NCI-H2107 treated with DMSO at 0.1 percent for 48 hours (cell line): ENCODE results near the gene SOX18.

Experiments used
- DNase-seq: peaks from one replicate; lab custom pipeline; 2025; ENCODE audit not compliant: unreplicated experiment; lab: John Stamatoyannopoulos, UW

SOX18 gene

DNA sequence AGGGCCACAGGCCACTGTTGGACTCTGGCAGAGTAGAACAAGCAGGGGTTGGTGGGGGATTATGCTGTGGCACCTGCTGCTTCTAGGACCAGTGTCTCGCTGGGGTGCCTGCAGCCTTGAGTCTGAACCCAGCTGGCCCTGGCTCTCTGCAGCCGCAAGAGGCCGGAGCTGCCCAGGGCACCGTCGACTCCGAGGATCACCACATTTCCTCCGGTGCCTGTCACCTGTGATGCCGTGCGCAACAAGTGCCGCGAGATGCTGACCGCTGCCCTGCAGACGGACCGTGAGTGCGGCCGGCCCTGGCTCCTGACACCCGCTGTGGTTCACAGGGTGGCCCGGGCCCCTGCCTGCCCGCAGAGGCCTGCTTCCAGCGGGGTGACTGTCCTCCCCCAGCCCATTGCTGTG lies 19.8 kb upstream of the SOX18 start:
- DNase-seq: no peak

DNA sequence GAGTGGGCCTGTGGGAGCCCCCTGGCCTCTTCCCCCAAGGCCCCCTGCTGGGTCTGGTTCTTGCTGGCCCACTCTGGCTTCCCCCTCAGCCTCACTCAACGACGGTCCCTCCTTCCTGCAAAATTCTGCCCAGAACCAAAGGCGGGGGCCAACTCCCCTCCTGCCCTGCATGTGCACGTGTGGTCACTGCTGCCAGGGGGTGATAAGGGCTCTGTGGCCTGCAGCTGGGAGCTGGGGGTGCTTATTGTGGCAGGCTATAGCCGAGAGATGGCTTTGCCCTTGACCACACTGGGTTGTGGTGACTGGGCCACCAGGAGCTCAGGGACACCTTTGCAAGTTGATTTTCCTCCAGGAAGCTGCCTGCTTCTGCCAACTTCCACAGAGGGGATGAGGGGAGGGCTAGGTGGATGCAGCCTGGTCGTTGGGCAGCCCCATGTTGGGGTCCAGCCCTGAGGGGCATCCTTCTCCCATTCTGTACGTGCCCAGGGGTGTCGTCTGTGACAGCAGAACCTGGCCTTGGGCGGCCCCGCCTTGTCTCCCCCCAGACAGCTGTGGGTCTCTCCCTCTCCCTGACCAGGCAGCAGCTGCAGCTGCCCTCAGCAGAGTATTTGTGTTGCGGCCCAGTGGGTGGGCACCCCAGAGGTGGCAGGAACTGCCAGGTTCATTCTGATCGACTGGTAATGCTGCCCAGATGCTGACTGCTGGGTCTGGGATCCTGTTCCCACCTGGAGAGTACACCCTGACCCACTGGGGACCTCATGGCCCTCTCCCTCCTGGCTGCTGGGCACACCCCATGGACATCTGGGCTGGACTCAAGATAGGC lies 19.2 kb upstream of the SOX18 start:
- DNase-seq: no peak

DNA sequence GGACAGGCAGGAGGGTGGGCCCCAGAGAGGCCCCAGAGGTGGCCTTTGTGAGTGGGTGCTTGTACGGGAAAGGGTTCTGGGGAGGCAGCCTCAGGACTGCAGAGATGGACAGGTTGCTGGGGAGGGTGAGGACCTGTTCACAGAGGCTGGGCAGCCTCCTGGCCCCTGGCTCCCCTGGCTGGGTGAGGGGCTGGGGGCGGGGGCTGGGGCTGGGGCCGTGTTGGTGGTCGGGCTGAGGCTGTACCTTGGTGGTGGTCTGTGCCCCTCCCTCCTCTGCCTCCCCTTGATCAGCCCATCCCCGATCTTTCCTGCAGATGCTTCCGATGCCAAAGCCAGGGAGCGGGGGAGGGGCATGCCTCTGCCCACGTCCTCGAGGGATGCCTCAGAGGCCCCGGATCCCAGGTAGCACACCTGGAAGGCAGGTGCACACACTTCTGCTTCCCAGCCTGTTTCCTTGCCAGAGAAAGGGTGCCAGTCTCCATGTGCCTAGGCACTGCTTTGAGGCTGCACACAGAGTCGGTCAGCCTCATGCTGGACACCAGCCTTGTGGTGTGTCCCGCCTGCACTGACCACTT lies 18.4 kb upstream of the SOX18 start:
- no peak for DNase-seq

DNA sequence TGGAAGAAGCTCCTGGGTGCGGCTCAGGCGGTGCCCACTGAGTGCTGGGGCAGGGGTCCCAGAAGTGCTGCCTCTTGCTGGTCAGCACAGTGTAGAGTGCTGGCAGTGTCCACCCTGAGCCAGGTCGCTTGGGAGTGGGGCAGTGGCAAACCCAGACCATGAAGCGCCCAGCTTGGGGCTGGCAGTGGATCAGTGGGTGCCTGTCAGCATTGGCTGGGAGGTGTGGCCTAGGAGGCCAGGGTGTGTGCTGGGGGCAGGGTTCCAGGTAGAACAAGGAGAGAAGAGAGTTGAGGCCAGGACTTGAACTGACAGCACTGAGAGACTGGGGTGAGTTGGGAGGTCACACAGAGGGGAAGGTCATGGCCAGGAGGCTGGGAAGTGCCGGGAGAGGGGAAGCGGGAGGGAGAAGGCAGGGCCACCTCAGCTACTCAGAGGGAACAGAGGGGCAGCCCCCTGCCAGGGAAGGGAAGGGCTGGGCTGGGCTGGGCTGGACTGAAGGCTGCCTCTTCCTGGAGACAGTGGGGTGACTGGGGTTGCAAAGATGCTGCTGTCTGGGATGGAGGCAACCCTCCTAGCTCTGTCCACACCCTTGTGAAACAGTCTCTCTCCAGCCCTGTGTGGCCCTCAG lies 17.7 kb upstream of the SOX18 start:
- no peak for DNase-seq

DNA sequence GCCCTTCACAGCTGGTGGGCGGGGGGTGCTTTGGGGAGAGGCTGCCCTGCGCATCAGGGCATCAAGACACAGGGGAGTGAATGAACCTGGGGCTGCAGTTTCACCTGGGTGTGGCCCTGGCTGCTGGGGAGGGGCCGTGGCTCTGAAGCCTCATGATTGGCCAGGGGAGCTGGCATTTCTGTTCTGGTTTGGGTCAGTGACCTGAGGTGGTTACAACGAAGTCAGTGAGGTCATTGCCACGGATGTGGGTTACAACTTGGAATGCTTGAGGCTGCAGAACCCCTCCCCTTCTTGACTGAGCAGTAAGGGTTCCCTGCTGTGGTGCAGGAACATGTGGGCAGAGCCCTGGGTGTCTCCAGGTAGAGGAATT lies 16.5 kb upstream of the SOX18 start:
- no peak for DNase-seq

DNA sequence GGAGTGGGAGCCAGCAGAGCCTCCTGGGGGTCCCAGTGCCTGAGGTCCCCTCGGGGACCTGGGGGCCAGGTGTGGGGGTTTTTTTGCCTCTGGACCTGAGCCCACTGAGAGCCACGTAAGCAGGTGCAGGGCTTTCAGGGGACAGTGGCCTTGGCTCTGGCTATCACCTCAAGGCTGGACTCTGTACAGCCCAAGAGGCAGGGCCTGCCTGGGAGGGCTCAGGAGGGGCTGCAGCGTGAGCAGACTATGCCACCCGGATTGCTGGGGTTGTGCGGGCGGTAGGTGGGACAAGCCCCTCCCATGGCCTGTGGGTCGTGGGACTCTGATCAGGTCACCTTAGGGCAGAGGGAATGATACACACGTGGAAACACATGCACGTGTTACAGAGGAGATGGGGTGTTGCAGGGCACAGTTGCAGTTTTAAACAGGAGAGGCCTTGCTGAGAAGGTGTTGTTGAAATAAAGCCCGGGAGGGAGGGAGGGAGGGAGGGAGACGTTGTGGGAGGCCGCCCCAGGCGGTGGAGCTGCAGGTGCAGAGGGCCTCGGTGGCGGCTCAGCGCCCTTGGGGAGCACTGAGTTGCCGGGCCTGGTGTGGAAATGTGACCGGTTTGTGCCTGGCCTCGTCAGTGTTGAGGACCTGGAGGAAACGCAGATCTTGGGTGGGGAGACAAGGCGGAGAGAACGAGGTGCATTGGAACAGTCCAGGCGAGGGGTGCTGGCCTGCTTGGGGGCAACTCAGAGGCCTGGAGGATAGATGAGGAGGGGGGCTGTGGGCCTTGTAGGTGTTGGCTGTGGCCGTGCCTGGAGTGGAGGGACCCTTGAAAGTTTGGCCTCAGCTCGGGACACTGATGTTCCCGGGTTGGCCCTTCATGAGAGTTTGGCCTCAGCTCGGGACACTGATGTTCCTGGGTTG lies 15.9 kb upstream of the SOX18 start:
- DNase-seq: peak; percentile 58

DNA sequence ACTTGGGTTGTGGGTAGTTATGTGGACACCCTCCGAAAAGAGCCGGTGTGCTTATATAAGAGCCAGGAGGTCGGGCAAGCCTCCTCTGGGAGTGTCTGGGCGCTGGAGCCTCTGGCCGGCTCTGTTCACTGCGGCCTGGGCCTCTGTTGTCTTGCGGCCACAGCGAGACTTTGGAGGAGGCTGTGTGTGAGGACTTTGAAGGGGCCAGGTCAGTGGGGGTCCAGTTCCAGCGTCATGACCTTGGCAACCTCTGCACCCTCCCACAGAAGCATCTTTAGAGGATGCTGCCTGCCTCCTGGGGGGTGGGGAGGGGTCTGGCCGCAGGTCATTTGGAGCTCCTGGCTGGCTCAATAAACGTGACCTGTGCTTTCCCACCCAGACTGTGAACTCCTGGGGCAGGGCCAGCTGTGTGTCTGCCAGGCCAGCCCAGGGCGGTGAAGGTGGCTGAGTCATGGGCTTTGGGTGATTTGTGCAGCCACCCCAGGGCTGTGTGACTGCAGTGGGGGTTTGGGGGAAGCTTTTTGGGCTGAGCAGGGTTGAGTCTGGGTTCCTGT lies 14.8 kb upstream of the SOX18 start:
- no peak for DNase-seq

DNA sequence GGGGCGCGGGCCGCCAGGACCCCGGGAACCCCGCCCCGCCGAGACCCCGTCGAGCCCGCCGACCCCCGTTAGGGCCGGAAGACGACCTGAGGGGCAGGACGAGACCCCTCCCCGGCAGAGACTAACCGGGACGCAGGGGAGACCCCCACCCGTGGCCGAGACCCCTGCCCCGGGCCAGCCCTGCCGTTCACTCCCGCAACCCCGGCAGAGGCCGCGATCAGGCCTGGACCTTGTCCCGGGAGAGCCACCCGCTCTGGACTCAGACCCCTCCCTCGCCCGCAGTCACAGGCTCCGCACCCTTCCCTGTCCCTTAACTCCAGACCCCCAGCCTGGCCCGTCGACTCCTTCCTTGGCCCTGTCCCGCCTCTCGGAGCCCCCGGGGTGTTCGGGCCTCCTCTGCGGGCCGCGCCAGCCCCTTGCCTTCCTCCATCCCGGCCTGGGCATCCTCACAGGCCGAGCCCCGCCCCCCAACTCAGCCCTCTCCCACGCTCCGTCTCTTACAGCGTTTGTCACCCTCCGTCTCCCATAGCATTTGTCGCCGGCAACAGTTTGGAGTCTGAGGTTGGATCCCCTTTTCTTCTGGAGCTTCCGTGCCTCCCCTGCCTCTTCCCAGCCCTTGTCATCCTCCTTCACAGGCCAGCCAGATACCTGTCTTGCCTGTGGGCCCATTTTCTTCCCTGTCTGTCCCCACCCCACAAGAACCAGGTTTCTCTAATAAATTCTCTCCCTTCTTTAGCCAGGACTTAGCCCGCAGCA lies 14.1 kb upstream of the SOX18 start:
- no peak for DNase-seq

DNA sequence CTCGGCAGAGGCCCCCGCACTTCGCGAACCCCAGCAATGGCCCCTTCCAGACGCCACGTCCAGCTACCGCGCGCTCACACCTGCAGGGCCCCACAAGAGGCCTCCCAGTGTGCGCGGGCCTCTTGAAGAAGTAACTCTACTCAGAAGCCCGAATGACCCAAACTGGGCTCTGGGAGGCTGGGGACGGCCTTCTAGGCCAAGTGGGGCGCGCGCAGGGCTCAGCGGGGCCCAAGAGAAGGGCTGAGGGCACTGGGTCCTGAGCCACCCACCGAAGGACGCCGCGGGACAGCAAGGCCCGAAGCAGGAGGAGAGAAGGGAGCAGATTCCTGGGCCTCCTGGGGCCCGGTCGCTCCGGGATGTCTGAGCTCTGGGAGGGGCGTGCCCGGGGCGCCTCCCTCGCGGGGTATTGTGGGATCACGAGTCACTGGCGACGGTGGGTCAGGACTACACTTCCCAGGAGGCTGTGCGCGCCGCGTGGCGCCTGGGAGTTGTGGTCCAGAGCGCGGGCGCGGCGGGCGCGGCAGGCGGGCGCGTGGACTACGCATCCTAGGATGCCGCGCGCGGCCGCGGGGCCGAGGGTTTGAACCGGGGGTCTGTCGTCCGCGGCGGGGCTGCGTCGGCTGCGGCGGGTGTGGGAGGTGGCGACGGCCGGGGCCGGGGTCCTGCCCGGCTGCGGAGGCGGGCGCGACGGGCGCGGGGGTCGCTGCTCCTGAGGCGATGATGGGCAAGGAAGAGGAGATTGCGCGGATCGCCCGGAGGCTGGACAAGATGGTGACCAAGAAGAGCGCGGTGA lies 13.4 kb upstream of the SOX18 start, which contains the start of gene TCEA2:
TSS of gene TCEA2 (plus strand) at position 603 of the 793 bp plus-strand sequence. CDS start at position 718, 115 bp downstream.
- peak; percentile 83 for DNase-seq

DNA sequence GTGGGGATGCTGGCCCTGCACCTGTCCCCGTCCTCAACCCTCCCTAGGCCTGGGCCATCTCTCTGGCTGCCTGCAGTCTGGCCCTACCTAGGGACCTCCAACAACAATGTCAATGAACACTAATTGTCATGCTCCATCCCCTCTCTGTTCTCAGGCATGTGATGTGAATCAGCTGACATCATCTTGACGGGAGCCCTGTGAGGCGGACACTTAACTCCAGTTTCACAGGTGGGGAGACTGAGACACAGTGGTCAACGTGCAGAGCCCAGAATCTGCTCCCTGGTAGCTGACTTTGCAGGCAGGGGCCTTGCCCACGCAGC lies 12.8 kb upstream of the SOX18 start:
- no peak for DNase-seq

DNA sequence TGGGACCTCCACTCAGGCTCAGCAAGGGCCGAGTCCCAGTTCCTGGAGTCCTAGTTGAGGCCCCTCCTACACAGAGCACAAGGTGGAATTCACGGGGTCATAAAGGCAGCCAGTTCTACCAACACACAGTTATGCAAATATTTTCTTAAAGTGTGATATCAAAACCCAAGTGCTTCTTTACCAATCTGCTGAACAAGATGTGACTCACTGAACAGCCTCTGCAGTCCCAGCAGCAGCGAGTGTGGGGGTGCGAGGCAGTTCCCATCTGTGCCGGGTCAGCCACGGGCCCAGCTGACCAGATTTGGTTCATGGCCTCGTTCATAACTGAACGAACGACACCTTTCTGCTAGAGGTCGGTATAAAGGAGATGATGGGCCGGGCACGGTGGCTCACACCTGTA lies 9.1 kb upstream of the SOX18 start:
- DNase-seq: no peak

DNA sequence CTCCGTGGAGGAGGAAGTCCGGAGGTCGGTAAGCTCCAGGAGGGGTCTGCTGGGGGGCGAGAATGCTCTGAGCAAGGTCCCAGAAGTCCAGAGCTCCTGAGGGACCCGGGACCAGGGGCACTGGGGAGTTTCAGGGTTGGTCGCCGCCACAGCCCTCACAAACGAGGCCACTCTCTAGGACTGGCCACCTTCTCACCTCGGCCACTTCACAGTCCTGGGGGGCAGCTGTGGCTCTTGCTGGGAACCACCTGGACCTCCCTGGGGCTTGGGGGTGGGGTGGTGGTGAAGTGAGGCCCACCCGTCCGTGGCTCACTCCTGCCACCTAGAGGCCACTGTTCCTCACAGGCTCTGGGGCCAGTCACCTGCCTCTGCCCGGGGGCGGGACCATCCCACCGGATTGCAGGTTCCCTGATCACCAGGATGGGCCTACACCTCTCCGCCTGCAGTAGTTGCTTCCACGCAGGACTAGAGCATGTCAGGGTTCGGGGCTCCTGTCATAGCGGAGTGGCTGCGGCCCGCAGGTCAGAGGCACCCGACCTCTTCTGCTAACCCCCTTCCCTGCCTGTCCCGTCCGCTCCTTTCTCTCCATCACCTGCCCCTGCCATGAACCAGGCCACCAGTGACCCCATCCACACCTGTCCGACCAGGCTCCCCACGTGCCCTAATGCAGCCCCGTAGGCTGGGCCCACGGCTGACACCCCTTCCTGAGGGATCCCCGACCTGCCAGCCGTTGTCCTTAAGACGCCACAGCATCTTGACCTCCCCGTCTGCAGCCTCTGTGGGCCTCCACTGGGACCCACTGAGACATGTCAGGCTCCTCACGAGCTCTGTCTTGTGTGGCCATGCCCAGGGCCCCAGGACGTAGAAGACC lies 8.4 kb upstream of the SOX18 start:
- peak; percentile 57 for DNase-seq

DNA sequence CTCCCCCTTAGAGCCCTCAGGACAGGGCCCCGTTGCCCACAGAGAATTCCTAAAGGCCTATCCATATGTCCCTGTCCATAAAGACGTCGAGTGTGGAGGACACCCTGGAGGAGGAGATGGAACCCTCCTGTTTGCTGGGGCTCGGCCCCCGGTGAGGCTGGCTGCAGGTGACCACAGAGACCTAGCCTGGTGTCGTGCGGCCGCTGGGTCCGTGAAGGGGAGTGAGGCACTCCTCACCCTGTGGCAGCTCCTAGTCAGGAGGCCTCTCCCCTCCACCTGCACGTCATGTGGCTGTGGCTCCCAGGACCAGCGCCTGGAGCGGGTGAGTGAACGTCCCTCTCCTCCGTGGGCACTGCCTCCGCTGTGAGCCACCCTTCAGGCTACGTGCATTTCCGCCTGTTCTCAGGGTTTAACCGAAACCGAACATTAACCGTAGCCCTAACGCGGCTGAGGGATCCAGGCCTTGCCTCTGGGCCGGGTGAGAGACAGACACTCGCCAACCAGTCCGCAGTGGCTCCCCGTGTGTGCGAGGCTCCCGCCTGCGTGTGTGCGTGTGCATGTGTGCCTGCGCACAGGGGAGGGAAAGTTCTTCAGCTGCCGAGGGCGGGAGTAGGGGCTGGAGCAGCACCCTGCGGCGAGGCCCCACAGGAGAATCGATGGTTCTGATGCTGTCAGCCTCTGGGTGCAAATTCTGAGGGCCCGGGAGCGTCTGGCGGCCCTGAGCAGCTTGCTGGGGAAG lies 7.6 kb upstream of the SOX18 start:
- DNase-seq: no peak

DNA sequence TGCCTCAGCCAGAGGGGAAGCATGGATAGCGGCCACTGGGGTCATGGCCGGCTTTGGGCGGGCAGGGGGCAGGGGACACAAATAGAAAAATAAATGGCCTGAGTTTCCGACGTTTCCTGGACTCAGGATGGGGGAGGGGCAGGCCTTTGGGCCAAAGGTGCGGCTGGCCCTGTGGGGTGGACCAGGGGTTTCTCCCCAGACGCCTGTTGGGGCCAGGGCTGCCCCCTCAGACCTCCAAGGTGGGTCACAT lies 7.1 kb upstream of the SOX18 start:
- no peak for DNase-seq

DNA sequence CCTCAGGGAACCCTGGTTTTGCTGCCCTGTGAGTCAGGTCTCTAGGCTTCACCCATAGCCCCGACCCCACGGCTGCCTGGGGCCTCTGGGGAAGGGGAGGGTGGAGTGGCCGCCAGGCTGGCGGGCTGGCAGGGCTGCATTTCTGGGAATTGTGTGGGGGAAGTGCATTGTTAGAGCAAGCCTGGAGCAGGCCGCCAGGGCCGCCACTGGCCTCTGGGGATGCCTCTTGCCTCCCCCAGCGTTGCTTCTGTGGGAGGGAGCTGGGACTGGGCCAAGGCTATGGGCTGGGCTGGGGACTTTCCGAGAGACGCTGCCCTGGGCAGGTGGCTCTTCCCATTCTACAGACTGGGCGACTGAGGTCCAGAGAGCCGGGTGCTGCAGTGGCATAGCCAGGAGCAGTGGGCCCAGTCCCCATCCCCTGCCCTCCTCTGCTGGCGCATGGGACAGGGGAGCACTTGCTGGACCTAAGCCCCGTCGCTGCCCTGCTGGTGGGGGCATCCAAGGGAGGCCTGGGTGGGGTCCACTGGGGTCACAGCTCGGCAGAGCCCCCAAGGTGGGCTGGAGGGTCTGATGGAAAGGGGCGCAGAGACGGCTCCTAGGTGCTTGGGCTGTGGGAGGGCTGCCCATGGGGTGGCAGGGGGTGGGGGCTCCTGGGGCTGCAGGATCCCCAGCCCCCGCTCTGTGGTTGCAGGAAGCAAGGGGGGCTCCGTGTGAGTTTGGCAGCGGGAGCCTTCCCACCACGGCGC lies 6.6 kb upstream of the SOX18 start:
- no peak for DNase-seq

DNA sequence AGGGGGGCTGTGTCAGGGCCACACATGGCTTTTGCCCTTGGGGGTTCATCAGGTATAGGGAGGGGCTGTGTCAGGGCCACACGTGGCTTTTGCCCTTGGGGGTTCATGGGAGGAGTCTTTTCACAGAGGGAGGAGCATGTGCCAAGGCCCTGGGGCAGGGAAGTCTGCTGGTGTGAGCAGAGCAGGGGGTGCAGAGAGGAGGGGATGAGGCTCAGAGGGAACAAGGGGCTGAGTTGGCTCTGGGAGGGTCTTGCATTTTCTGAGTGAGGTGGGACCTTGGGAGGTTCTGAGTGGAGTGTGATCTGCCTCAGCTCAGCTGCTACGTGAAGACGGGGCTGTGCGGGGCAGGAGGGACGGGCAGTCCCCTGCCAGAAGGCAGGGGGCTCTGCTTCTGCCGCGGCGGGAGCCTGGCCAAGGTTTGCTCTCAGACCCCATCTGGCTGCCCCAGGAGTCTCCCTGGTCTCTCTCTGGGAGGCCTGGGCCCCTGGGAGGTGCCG lies 6.0 kb upstream of the SOX18 start:
- no peak for DNase-seq
